NCI-H146 treated with DMSO at 0.1 percent for 48 hours (cell line): ENCODE results near the gene THRB.

Experiments used
- DNase-seq: peaks from one replicate; lab custom pipeline; 2025; ENCODE audit not compliant: unreplicated experiment; lab: John Stamatoyannopoulos, UW

THRB gene

DNA sequence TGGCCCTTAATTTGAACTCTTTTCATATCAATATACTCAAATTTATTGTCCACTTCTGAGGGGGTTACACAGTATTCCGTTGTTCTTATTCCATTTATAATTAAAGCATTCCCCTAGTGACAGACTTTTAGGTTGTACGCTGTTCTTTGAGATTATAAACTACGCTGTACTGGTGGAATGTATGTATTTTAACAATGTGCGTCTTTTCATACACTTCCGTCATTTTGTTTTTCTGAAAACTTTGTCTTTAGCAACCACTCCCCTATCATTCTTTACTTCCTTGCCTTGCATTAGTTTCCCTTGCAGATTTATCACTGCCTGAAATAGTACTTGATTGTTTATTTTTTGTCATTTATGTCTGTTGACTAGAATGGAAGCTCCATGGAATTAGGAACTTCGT is 137.0 kb downstream of the THRB start:
- no peak for DNase-seq

GRCh38 chr3:24355806-24356205 is 138.8 kb downstream of the THRB start:
- DNase-seq = no peak

DNA sequence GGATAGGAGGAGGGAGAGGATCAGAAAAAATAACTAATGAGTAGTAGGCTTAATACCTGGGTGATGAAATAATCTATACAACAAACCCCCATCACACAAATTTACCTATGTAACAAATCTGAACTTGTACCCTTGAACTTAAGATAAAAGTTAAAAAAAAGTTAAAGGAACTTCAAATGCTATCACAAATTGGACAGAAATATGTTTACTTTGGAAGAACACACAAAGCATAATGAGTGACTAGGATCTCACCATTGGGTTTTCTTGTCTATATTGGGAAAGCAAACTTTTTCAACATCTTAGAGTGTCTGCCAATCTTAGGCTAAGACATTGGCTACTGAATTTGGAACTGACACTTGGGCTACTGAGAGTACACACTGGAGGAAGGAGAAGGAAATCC is 140.4 kb downstream of the THRB start:
- no peak for DNase-seq

DNA sequence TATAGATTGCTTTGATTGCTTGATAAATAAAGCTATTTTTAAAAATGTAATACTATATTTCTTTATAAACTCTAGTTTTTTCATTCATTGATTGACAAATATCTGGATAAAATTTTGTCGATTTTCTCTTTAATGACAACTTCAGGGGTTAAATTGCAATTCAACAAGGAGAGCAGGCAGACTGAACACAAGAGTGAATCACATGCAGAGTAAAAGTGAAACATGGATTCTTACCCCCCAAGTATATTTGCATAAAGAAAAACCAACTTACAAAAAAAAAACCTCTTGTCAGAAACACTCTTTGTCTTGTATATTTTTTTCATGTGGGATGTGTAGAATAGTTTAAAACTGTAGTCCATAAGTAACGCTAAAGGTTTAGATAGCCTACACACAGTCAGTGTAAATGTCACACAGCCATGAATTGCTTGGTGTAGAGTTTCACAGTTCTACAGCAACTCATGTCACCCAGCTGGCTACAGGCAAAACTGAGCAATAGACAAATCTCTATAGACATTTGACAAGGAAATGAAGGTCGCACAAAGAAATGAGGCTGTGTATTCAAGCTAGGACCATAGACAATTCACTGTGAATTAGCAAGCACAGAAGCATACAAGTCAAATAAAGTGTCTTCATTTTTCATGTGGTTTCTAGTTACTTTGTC is 141.6 kb downstream of the THRB start:
- no peak for DNase-seq

DNA sequence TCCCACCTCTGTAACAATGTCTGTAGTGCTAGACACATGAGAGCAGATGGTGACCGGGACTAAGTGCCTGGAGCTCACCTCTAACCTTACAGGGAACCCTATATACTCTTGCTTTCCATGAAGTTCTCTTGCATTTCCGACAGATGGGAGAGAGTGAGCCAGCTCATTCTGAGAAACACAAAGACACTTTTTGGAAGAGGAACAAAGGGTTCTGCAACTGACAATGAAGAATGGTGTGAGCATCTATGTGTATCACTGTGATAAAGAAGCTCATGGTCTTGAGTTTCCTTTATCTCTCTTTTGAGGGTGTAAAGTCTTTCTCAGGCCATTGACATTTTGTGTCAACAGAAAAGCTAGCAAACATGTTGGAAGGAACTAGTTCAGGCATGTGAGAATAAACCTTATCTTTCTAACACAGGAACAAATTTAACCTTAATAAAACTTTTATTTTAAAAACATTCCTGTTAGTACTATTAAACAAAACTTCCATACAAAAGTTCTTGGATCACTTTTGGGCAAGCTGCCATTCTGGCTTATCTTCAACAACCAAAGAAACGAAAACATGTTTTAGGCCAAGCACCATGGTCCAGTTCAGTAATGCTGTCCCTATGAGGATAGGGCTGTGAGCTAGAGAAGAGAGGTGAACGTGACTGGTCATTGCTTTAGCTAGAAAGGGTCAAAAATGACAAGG is 142.7 kb downstream of the THRB start:
- no peak for DNase-seq

DNA sequence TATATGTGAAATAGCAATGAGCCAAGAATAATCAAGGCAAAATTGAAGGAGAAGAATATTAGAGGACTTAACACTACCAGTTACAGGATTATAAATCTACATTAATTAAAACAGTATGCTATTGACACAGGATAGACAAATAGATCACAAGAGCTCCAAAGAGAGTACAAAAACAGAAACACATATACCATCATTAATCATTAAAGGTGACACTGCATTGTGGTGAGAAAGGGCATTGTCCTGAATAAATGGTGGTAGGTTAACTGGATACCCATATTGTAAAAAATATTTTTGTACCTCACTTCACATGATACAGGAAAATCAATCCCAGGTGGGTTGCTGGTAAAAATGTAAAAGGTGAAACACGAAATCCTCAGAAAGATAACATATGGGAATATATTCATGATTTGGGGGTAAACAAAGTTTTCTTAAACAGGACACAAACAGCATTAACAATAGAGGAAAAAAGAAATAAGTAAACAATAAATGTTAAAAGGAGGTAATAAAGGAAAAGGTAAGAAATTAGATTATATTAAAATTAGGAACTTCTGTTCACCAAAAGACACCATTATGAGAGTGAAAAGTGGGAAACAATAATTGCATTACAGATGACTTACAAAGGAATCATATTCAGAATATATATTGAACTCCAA is 145.2 kb downstream of the THRB start:
- DNase-seq = no peak

GRCh38 chr3:24348348-24348747 is 146.3 kb downstream of the THRB start:
- DNase-seq = no peak

- no peak for DNase-seq
Observed at GRCh38 chr3:24344784-24345439, 149.7 kb downstream of the THRB start.

GRCh38 chr3:24343084-24343783 is 151.4 kb downstream of the THRB start:
- DNase-seq = no peak

GRCh38 chr3:24342275-24342674 is 152.4 kb downstream of the THRB start:
- no peak for DNase-seq

- no peak for DNase-seq
Observed at GRCh38 chr3:24341668-24342067, 153.0 kb downstream of the THRB start.

- DNase-seq = no peak
Observed at GRCh38 chr3:24340966-24341365, 153.7 kb downstream of the THRB start.

- DNase-seq = no peak
Observed at GRCh38 chr3:24340161-24340560, 154.5 kb downstream of the THRB start.

DNA sequence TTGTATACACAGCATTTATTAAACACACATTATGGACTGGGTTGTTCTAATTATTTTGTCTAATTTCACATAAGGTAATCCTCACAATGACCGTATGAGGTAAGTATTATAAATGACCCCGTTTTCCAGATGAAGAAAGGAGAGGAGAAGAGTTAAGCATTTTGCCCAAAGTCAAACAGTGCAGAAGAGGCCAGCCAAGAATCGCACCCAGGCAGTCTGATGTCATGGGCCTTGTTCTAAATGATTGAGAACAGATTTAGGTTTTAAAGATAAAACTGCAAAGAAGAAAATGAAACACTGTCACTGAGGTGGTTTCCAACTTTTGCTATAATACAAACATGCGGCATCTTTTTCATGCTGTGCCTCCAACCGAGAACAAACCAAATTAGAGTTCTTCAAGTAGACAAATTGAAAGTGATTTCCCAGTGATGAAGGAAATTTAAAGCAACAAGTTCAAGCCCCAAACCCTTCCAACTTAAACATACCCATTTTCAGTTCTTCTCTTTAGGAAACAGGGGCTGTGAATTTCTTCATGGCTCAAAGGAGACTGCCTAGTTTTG is 155.3 kb downstream of the THRB start:
- DNase-seq = no peak

GRCh38 chr3:24338409-24339130 is 156.1 kb downstream of the THRB start:
- DNase-seq = no peak

- DNase-seq = no peak
Observed at GRCh38 chr3:24336101-24336500, 158.5 kb downstream of the THRB start.

DNA sequence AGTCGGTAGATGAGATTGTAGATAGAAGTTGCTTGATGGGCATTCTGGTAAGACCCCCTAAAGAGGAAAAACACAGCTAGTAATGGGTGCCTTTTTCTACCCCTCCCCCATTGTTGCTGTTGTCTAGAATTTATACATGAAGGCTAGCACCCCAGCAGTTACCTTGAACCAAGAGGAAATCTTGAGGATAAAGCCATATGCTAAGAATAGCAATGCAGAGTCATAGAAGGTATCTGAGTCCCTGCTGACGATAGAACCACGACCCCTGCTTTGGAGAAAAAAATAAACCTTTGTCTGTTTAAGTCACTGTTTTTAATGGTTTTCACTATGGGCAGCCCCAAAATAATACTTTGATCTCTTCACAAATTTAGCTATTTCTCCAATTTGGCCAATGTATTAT is 162.6 kb downstream of the THRB start:
- DNase-seq = no peak

DNA sequence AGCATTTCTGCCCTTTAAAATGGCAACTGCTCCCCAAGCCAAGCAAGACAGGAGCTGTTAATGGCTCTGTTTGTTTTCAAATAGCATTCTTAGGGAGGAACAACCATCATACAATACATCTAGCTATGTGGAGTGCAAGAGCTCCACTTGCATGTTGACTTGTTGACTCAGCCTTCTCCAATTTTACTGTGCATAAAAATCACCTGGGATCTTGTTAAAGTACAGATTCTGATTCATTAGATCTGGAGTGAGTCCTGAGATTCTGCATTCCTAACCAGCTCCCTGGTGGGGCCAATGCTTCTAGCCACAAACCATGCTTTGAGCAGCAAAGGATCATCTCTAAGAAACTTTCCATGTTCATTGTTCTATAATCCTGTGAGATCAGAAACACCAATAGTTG is 171.4 kb downstream of the THRB start:
- no peak for DNase-seq

DNA sequence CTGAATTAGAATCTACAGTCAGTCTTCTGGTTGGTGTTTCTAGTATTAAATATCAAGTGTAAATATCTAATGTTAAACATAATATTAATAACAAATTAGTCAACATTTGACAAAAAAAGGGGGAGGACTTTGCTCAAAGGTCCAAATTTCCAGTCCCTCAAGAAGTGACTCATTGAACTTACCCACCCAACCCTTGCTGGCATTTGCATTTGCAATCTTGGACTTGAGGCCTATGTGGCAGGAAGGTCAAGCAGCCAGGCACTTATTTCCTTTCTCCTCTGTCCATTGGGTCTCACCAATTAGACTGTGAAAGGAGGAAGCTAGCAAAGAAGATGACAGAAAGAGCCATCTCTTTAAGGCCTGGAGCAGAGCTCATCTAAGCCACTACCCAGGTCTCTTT is 174.0 kb downstream of the THRB start:
- no peak for DNase-seq

GRCh38 chr3:24318677-24319287 is 175.9 kb downstream of the THRB start:
- DNase-seq = no peak
